MM.1S (cell line): ENCODE results near the gene TXNDC8.

ENCODE experiments used
- DNase-seq: peaks from one replicate; pipeline ENCODE4 v3.0.0-alpha.2; 2015
- H2AFZ ChIP-seq: fragments of 300-600 bp; sonication (generic); 2 replicates; pipeline ENCODE4 v1.6.0; 2016; ENCODE audit warnings: antibody characterized with exemption, low read length
- H3F3A ChIP-seq: fragments of 300-600 bp; sonication (generic); 2 replicates; pipeline ENCODE4 v1.6.1; 2016; ENCODE audit warnings: mild to moderate bottlenecking, antibody characterized with exemption, low read length, moderate library complexity, mixed read lengths; ENCODE audit not compliant: insufficient read depth
- H3K27ac ChIP-seq: fragments of 300-600 bp; sonication (generic); 2 replicates; pipeline ENCODE4 v1.5.1; 2016; ENCODE audit warnings: mild to moderate bottlenecking, low read length
- H3K27me3 ChIP-seq: fragments of 300-600 bp; sonication (generic); replicated peaks from 2 replicates; pipeline ENCODE4 v1.6.0; 2016; ENCODE audit warnings: low read length; ENCODE audit not compliant: insufficient read depth
- H3K36me3 ChIP-seq: fragments of 300-600 bp; sonication (generic); replicated peaks from 2 replicates; pipeline ENCODE4 v1.6.1; 2016; ENCODE audit warnings: mild to moderate bottlenecking, low read length, mixed read lengths; ENCODE audit not compliant: insufficient read depth
- H3K4me1 ChIP-seq: fragments of 300-600 bp; sonication (generic); 2 replicates; pipeline ENCODE4 v1.6.1; 2016; ENCODE audit warnings: low read length, mixed read lengths
- H3K4me2 ChIP-seq: fragments of 300-600 bp; sonication (generic); 2 replicates; pipeline ENCODE4 v1.6.0; 2016; ENCODE audit warnings: low read depth, low read length
- H3K4me3 ChIP-seq: fragments of 300-600 bp; sonication (generic); 2 replicates; pipeline ENCODE4 v1.5.1; 2016; ENCODE audit warnings: low read length, mixed read lengths
- H3K79me2 ChIP-seq: fragments of 300-600 bp; sonication (generic); 2 replicates; pipeline ENCODE4 v1.6.1; 2016; ENCODE audit warnings: mixed run types, low read length, mixed read lengths
- H3K9ac ChIP-seq: fragments of 300-600 bp; sonication (generic); 2 replicates; pipeline ENCODE4 v1.6.1; 2016; ENCODE audit warnings: low read length, mixed read lengths
- H3K9me2 ChIP-seq: fragments of 300-600 bp; sonication (generic); replicated peaks from 2 replicates; pipeline ENCODE4 v1.6.1; 2016; ENCODE audit warnings: mild to moderate bottlenecking, low read length, mixed read lengths; ENCODE audit not compliant: insufficient read depth
- H3K9me3 ChIP-seq: fragments of 300-600 bp; sonication (generic); replicated peaks from 2 replicates; pipeline ENCODE4 v1.6.1; 2016; ENCODE audit warnings: mild to moderate bottlenecking, low read length, mixed read lengths; ENCODE audit not compliant: insufficient read depth
- H4K20me1 ChIP-seq: fragments of 300-600 bp; sonication (generic); 2 replicates; pipeline ENCODE4 v1.6.1; 2016; ENCODE audit warnings: mild to moderate bottlenecking, low read length, moderate library complexity, mixed read lengths; ENCODE audit not compliant: insufficient read depth
- CTCF ChIP-seq: fragments of 300-600 bp; sonication (generic); IDR thresholded peaks from 2 replicates; pipeline ENCODE4 v1.5.1; 2016; ENCODE audit warnings: antibody characterized with exemption, low read length, mixed read lengths
- EZH2 ChIP-seq: fragments of 300-600 bp; sonication (generic); optimal IDR thresholded peaks from 2 replicates; pipeline ENCODE3; 2017; ENCODE audit warnings: low read depth, mild to moderate bottlenecking, antibody characterized with exemption, low read length, mixed read lengths
- EZH2phosphoT487 ChIP-seq: fragments of 300-600 bp; sonication (generic); IDR thresholded peaks from 2 replicates; pipeline ENCODE4 v1.6.1; 2018; ENCODE audit warnings: antibody characterized with exemption, low read length

TXNDC8 gene

DNA sequence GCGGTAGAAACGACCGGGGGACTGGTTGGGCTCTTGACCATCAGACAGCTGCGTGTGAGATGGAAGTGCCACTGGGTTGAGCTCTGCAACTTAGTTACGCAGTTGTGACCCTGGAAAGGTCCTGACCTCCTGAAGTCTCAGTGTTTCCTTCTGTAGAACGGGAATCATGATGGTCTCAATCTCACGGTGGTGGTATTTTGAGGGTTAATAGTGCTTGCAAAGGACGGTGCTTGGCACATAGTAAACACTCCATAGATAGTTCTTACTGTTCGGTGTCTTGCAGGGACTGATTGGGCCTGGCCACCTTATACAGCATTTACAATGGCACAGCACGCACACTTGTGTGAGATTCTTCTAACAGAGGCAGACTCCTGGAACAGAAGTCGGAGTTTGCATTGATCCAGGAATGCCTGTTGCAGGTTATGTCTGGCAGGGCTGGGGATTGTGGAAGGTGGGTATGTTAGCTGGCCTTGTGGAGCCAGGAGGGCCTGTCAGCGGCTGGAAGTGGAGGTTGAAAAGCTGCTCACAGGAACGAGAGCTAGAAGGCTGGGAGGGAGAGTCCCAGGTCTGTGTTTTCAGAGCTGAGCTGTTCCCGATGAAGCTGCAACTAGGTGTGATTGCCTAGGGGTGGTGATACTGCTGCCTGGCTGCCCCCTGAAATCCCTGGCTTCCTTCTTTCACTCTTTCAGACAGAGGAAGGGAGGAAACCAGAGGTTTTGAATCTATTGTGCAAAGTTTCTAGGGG, 80.4 kb downstream of the TXNDC8 start:
- H3K36me3 ChIP-seq = no peaks in the 10 kb centered on the region
- peaks cover 28% of the 10 kb centered on the region for H4K20me1 ChIP-seq
- H3K79me2 ChIP-seq = peaks cover 48% of the 10 kb centered on the region
- peak overlapping the region; percentile 92 for H3K4me2 ChIP-seq
- peak overlapping the region; percentile 77 for H3K9ac ChIP-seq
- peak overlapping the region; percentile 94 for H3K4me3 ChIP-seq
- peak overlapping the region; percentile 76 for H2AFZ ChIP-seq
- no peaks in the 10 kb centered on the region for H3K27me3 ChIP-seq
- peaks cover 21% of the 10 kb centered on the region for H3K4me1 ChIP-seq
- TF ChIP-seq EZH2 = no peak
- no peak for TF ChIP-seq EZH2phosphoT487
- no peak for TF ChIP-seq CTCF
- H3K9me2 ChIP-seq = no peaks in the 10 kb centered on the region
- no peaks in the 10 kb centered on the region for H3K9me3 ChIP-seq
- H3F3A ChIP-seq = peaks cover 25% of the 10 kb centered on the region
- DNase-seq = peak; percentile 44
- peak overlapping the region; percentile 89 for H3K27ac ChIP-seq

- H4K20me1 ChIP-seq = peaks cover 32% of the 10 kb centered on the region
- H3K79me2 ChIP-seq = peaks cover 55% of the 10 kb centered on the region
- peak within 1 kb of the TSS; percentile 76 for H2AFZ ChIP-seq
- no peaks in the 10 kb centered on the region for H3K36me3 ChIP-seq
- peak within 1 kb of the TSS; percentile 94 for H3K4me3 ChIP-seq
- no peak for TF ChIP-seq CTCF
- no peak for TF ChIP-seq EZH2phosphoT487
- TF ChIP-seq EZH2 = no peak
- no peaks in the 10 kb centered on the region for H3K9me3 ChIP-seq
- H3K27me3 ChIP-seq = no peaks in the 10 kb centered on the region
- H3K4me2 ChIP-seq = peak within 1 kb of the TSS; percentile 93
- peak; percentile 95 for DNase-seq
- peaks cover 21% of the 10 kb centered on the region for H3K4me1 ChIP-seq
- no peaks in the 10 kb centered on the region for H3K9me2 ChIP-seq
- peak within 1 kb of the TSS; percentile 91 for H3K9ac ChIP-seq
- peaks cover 25% of the 10 kb centered on the region for H3F3A ChIP-seq
- peak within 1 kb of the TSS; percentile 89 for H3K27ac ChIP-seq
Measured at GRCh38 chr9:110256380-110257096, 81.1 kb downstream of the TXNDC8 start, which contains the start of gene TXN. TSS of gene TXN (minus strand) at chr9:110256507. CDS start at chr9:110256435, 72 bp downstream.

DNA sequence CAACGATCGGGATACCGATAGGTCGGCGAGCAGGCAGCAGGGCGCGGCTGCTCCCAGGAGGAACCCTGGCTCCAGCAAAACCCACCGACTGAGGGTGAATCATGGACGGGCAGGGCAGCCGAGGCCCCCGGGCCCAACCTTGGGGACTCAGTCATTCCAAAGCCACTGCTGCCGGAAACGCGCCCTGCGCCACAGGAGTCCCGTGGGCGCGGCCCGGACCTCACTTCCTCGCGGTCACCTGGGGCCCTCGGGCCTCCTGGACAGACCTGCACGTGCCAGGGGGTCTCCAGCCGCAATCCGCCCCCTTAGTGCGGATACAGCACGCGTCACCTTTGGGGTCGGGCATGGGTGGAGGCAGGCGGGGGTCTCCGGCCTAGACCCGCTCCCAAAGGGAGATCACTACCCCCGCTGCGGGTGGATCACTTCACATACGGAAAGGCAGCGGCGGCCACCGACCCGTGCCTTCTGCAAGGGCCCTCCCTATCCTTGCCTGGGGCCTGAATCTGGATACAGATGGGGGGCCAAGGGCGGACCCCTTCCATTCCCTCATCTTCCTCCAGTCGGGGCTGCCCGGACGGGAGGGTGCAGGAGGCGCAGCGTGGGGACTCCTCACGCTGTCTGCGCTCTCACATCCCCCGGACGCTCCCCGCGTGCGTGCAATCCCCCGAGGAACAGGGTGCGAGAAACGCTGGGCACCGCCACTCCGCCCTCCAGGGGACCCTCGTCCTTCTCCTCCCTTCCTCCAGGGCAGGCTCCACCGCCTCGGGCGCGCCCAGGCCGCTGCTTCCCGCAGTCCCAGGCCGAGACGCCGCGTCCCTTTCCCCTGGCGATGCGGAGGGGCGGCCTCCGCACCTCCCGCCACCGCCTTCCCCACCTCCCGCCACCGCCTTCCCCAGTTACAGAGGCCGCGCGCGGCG, 81.9 kb downstream of the TXNDC8 start:
- Histone ChIP-seq H3K9ac (peak overlapping the region; percentile 91), H3K4me3 (peak overlapping the region; percentile 94), H3K27me3 (no peaks in the 10 kb centered on the region), H3K79me2 (peaks cover 63% of the 10 kb centered on the region), H3K36me3 (peaks cover under 1% of the 10 kb centered on the region; the same call in 1 of the 2 replicates), H3K4me1 (peaks cover 21% of the 10 kb centered on the region), H3F3A (peaks cover 25% of the 10 kb centered on the region), H3K9me2 (no peaks in the 10 kb centered on the region), H3K9me3 (no peaks in the 10 kb centered on the region), H4K20me1 (peaks cover 37% of the 10 kb centered on the region), H3K4me2 (peak overlapping the region; percentile 93), H2AFZ (peak overlapping the region; percentile 76), H3K27ac (peak overlapping the region; percentile 89)
- peak; percentile 49 for DNase-seq
- TF ChIP-seq CTCF = no peak
- TF ChIP-seq EZH2phosphoT487 = no peak
- TF ChIP-seq EZH2 = no peak
